GM19463 (cell line): ENCODE data around the gene VPS29.
"Not testable (repeated sequence)": the region's sequence is repeated elsewhere in the genome, so short reads cannot be mapped to it uniquely, and the experiment has no call there.

Experiments used
- ATAC-seq: cut with Tn5 transposase; IDR thresholded peaks from one replicate; pipeline ENCODE4 v1.9.1; 2021; ENCODE audit warnings: mild to moderate bottlenecking, moderate library complexity; ENCODE audit not compliant: unreplicated experiment

Gene VPS29

GRCh38 chr12:110528277-110528839, 26.4 kb upstream of the VPS29 start:
- no peak for ATAC-seq

- not testable (repeated sequence) for ATAC-seq
Observed at GRCh38 chr12:110520876-110521712, 19.2 kb upstream of the VPS29 start.

GRCh38 chr12:110518014-110518413, 16.1 kb upstream of the VPS29 start:
- ATAC-seq = not testable (repeated sequence)

- ATAC-seq = no peak
Observed at GRCh38 chr12:110516995-110517394, 15.1 kb upstream of the VPS29 start.

GRCh38 chr12:110514363-110514762, 12.5 kb upstream of the VPS29 start:
- no peak for ATAC-seq

GRCh38 chr12:110513842-110514241, 11.9 kb upstream of the VPS29 start:
- no peak for ATAC-seq

- no peak for ATAC-seq
Observed at GRCh38 chr12:110508071-110508586, 6.2 kb upstream of the VPS29 start.

DNA sequence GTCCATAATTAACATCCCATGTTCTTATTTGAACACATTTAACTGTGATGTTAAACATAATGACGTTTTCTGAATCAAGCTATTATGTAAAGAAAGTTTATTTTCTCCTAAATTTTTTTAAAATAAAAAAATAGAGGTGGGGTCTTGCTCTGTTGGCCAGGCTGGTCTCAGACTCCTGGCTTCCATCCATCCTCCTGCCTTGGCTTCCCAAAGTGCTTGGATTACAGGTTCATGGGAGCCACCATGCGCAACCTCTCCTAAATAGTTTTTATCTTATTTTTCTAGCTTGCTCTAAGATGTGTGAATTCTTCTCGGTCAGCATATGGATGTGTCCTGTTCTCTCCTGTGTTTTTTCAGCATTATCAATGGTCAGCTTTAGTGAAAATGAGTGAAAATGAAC, 3.4 kb upstream of the VPS29 start:
- ATAC-seq = no peak

GRCh38 chr12:110503432-110503831, 1.5 kb upstream of the VPS29 start:
- ATAC-seq = no peak

- ATAC-seq = no peak
Observed at GRCh38 chr12:110501399-110501751, 536 bp downstream of the VPS29 start.

DNA sequence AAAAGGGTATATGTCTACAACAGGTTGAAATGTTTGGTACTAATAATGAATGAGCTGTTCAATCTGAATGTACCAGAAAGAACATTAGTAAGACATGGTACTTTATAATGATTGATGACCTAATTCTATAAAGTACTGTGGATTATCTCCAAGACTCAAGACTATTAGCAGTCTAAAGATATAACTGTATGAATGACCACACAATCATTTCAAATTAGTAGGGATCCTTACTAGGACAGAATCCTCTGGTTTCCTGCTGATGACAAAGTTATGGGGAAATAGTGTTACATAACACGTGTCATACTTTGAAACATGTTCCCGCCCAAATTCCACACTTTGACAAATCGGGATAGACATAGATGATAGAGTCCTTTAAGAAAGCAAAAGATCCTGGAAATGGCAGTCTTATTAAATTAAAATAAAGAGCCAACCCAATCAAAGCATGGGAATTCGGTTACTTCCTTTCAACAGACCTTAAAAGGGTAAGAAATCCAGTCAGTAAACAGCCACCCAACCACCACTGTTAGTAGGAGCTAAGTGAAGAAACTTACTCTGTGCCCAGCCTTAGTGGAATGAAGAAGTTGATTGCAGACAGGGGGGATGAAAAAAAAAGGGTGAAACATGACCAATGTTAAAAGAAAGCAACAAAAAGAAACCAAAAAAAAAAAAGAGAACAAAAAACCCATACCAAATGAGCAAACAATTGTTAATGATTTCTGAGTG, 2.8 kb downstream of the VPS29 start:
- ATAC-seq = no peak

GRCh38 chr12:110475426-110475825, 26.5 kb downstream of the VPS29 start:
- no peak for ATAC-seq

DNA sequence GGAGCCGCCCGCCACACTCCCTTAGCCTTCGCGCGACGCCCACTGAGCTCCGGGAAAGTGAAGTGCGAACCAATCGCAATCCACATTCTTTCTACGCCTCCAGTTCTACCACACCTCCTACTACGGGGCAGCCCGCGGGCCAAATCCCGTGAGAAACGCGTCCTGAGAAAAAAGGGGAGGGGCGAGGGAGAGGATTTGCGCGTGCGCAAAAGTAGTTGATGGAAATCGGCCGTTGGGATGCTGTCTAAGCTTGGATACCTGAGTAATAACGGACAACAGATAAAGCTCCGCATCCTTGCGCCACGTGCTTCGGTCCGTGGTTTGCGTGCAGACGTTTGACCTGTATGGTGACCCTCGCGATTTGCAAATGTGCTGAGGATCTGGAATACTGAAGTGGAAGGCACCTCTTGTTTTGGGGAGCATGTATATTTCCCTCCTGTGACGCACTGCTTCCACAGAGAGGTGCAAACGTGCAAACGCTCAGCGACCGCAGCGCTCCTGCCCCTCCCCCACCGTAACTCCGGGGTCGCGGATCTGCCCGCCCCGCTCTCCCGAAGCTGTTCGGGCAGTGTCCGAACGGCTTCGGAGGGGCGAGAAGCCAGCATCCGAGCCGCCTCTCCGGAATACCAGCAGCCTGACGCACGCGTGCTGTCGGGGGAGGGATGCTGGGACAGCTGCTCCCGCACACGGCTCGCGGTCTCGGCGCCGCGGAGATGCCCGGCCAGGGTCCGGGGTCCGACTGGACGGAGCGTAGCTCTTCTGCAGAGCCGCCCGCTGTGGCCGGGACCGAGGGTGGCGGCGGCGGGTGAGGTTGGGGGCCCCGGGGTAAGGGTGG, 33.5 kb downstream of the VPS29 start, which contains the start of the genes FAM216A and GPN3:
Gene FAM216A (plus strand): TSS at position 632 of the 835 bp plus-strand sequence. CDS start 31 bp downstream, at position 663.
Gene GPN3 (minus strand): TSS at position 44 of the 835 bp plus-strand sequence. CDS start 54 bp downstream, outside the sequence.
- ATAC-seq = peak; percentile 73

DNA sequence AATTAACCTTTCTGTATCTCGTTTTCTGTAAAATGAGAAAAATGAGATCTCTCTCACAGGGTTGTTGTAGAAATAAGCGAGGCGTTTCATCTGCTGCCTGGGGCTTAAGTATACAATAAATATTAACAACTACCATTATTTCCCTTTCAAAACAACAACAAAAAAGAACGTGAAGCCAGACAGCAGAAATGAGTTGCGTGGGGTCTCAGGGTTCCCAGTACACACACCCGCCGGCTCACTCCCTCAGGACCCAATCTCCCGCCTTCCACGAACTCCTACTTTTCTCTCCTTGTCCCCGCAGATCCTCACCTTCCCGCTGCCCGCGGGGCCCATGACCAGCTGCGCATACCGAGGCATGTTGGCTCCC, 34.1 kb downstream of the VPS29 start:
- no peak for ATAC-seq

DNA sequence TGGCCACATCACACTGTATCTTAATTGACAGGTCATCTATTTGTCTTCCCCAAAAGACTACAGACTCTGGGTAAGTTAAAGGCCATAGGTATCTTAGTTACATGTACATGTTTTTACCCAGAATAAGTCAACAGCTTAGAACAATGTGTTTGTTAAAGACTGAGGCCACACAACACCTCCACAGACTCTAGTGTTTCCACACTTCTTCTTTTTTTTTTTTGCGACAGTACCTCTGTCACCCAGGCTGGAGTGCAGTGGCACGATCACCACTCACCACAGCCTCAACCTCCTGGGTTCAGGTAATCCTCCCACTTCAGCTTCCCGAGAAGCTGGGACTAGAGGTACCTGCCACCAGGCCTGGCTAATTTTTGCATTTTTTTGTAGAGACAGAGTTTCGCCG, 35.1 kb downstream of the VPS29 start:
- ATAC-seq = no peak

DNA sequence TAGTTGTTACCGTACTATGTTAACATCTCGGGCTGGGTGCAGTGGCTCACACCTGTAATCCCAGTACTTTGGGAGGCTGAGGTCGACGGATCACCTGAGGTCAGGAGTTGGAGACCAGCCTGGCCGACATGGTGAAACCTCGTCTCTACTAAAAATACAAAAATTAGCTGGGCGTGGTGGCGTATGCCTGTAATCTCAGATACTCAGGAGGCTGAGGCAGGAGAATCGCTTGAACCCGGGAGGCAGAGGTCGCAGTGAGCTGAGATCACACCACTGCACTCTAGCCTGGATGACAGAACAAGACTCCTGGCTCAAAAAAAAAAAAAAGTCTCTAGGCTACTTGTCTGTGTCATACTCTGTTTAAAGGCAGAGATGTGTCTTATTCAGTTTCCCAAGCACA, 36.1 kb downstream of the VPS29 start:
- ATAC-seq = not testable (repeated sequence)

DNA sequence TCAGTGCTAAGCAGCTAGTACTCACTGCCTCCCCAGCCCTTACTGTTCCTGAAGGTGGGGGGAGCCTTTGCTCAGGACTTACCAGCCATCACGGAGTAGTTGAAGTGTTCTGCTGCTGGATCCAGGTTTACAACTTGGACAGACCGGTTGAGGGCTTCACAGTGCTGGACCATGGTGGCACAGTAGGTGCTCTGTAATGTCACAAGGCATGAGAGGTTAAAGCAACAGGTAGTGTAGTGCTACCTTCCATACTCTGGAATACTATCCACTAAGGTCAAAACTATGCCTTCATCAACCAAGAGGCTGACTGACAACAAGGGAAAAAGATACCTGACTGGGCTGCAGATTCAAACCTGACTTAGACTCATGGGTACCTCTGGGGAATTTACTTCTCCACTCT, 36.9 kb downstream of the VPS29 start:
- no peak for ATAC-seq

- ATAC-seq = not testable (repeated sequence)
Observed at GRCh38 chr12:110461189-110461588, 40.7 kb downstream of the VPS29 start.

DNA sequence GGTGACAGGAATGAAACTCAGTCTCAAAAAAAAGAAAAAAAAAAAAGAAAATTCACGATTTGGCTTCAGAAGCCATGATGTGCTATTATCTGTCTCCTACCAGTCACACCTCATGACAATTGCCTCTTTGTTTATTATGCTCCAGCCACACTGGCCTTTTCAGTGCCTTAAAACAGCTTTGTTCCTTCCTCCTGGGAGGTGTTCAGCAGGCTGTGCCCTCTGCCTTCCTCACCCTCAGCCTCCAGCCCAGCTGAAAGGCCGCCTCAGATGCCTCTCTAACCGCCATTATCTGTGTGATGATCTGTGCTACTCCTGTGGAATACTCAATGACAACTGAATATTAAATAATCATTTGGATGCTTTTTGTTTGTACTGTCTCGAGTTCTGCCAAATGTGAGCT, 43.2 kb downstream of the VPS29 start:
- no peak for ATAC-seq

DNA sequence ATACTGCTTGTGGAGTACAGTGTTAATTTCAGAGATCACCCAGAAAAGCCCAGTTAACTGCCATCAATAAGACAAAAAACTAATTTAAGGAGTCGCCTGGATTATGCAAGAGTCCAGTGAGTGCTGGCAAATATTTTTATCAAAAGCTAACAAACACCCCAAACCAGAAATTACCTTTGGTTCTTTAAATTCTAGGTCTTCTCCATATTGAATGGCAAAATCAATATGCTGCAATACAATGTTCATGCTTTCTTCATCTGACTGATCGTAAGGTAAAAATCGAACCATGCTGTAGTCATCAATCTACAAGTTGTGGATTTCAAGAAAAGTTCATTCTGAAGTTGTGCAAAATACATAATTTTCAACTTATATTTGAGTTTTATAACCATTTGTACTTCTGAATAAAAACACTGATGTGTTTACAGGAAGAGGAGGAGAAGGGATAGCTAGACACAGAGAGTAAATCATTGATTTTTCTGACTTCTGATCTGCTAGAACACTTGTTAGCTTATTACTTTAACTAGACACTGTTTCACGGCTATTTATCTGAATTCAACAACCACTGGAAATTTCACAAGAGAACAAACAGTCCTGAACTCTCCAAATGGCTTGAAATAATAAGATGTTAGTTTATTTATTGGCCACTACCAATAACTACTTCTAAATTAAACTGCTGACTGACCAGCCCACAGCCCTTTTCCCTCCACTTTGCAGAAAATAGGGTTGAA, 48.2 kb downstream of the VPS29 start:
- no peak for ATAC-seq
